HCEC 1CT (cell line): ENCODE results near the gene RGP1.
A peak's percentile ranks its signal among the peaks of the same experiment; 100 is the strongest.

ENCODE experiments used
- DNase-seq: peaks from one replicate; pipeline ENCODE4 v3.0.0-alpha.2; 2017

Gene RGP1

GRCh38 chr9:35781066-35781465 lies 32.0 kb downstream of the RGP1 start:
- no peak for DNase-seq

DNA sequence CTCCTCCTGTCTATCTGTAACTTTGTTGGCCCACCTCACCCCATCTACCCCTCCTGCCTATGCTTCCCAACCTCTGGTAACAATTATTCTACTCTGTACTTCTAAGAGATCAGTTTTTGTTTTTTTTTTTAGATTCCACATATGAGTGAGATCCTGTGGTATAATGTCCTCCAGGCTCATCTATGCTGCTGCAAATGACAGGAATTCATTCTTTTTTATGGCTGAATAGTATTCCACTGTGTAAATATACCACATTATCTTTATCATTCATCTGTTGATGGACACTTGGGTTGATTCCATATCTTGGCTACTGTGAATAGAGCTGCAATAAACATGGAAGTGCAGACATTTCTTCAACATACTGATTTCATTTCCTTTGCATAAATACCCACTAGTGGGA lies 34.3 kb downstream of the RGP1 start:
- DNase-seq = no peak

- DNase-seq = no peak
Observed at GRCh38 chr9:35789541-35789940, 40.5 kb downstream of the RGP1 start.

- no peak for DNase-seq
Observed at GRCh38 chr9:35790025-35790384, 40.9 kb downstream of the RGP1 start.

GRCh38 chr9:35790385-35791296 lies 41.6 kb downstream of the RGP1 start:
- peak; percentile 87 for DNase-seq

DNA sequence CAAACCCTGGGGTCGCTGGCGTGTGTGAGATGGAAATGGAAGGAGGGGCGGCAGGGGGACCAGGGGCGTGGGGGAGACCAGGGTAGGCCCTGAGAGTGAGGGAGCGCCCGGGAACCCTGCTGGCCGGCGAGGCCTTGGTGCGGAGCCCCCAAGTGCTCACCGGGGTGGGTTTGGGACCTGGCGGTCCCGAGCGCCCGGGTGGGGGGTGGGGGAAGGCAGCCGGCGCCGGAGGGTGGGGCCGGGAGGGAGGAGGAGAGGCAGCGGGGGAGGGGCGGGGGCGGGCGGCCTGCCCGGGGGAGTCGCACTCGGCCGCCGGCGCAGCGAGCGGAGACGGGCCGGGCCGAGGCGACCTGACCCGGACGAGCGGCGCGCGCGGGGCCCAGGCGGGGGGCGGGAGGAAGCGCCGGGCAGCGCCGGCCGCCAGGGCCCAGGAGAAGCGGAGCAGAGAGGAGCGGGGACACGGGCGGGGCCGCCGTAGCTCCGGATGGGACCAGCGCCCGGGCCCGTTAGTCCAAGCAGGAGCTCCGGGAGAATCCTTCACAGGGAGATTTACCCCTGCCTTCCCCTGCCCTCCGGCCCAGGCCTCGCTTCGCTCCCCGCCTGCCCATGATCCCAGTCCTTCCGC lies 42.3 kb downstream of the RGP1 start, which contains the start of gene NPR2:
NPR2 (plus strand) TSS at position 295 of the 625 bp plus-strand sequence. CDS start 818 bp downstream, outside the sequence.
- peak; percentile 26 for DNase-seq

- DNase-seq = no peak
Observed at GRCh38 chr9:35792024-35792813, 43.1 kb downstream of the RGP1 start.

DNA sequence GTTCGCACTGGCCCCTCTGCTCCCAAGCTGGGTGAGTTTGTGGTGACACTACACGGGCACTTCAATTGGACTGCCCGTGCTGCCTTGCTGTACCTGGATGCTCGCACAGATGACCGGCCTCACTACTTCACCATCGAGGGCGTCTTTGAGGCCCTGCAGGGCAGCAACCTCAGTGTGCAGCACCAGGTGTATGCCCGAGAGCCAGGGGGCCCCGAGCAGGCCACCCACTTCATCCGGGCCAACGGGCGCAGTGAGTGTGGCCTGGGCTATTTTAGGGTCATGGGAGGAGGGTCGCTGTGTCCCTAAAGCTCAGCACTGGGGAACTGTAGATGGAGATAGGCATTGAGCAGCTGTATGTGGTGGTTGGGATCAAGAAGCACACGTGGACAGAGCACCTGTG lies 43.7 kb downstream of the RGP1 start:
- no peak for DNase-seq

- DNase-seq = no peak
Observed at GRCh38 chr9:35793461-35793860, 44.4 kb downstream of the RGP1 start.

GRCh38 chr9:35795695-35796094 lies 46.6 kb downstream of the RGP1 start:
- DNase-seq = no peak

- no peak for DNase-seq
Observed at GRCh38 chr9:35797311-35798109, 48.4 kb downstream of the RGP1 start.

- no peak for DNase-seq
Observed at GRCh38 chr9:35798658-35799374, 49.7 kb downstream of the RGP1 start.

DNA sequence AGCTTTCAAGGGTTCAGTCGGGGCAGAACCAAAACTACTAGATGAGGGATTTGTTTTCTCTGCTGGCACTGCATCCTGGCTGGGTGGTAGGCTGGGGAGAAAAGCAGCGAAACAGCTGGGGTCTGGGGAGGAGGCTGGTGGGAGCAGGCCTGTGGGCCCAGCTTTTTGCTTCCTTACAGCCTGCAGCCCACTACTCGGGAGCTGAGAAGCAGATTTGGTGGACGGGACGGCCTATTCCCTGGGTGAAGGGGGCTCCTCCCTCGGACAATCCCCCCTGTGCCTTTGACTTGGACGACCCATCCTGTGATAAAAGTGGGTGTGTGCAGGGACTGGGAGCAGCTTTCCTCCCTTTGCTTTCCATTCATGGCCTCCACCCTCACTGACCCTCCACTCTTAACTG lies 51.4 kb downstream of the RGP1 start:
- no peak for DNase-seq

- no peak for DNase-seq
Observed at GRCh38 chr9:35801328-35802128, 52.4 kb downstream of the RGP1 start.

GRCh38 chr9:35806101-35806500 lies 57.0 kb downstream of the RGP1 start:
- DNase-seq = no peak
